ENCODE results near the gene SPOCK3. TPM values are rescaled to one million over a fixed set of nuclear protein-coding genes. Genes with fewer than 3 reads are reported as not detected.

Gene SPOCK3
- total and polyA plus RNA-seq, 2 of the 13 experiments (the other 11 are each of a cell fraction or from before 2014, with no cell fraction given) = not detected

- no peak for TF ChIP-seq KIAA2018 (CRISPR knock-in tag; IDR thresholded peaks at IDR 0.05; ENCODE audit: borderline replicate concordance)
- TF ChIP-seq CBFB (CRISPR knock-in tag; IDR thresholded peaks at IDR 0.05) = no peak
- TF ChIP-seq ZNF296 (CRISPR knock-in tag; conservative IDR thresholded peaks at IDR 0.05) = no peak
- no peak for TF ChIP-seq SAFB2 (CRISPR knock-in tag; IDR thresholded peaks at IDR 0.05; ENCODE audit: borderline replicate concordance, low read depth)
- TF ChIP-seq DMAP1 (CRISPR knock-in tag; IDR thresholded peaks at IDR 0.05) = no peak
- no peak for TF ChIP-seq HNRNPLL (IDR thresholded peaks at IDR 0.05; ENCODE audit: low read depth, low read length, poor library complexity, severe bottlenecking)
- TF ChIP-seq MEIS2 (CRISPR knock-in tag; IDR thresholded peaks at IDR 0.05) = peak; percentile 94
- no peak for TF ChIP-seq ZNF543 (CRISPR knock-in tag; IDR thresholded peaks at IDR 0.05)
- TF ChIP-seq CREB3 (CRISPR knock-in tag; IDR thresholded peaks at IDR 0.05) = no peak
- 0 out of 2 replicates have a peak, but pooled peaks have one; percentile 11 for TF ChIP-seq ZNF816 (CRISPR knock-in tag; IDR thresholded peaks at IDR 0.05; ENCODE audit: borderline replicate concordance)
- TF ChIP-seq MAF1 (CRISPR knock-in tag; IDR thresholded peaks at IDR 0.05; ENCODE audit: borderline replicate concordance) = no peak
- no peak for TF ChIP-seq PRMT3 (CRISPR knock-in tag; IDR thresholded peaks at IDR 0.05; ENCODE audit: borderline replicate concordance, low read depth)
- no peak for TF ChIP-seq IRF1 (CRISPR knock-in tag; IDR thresholded peaks at IDR 0.05; ENCODE audit: low read depth)
- no peak for TF ChIP-seq ZNF124 (CRISPR knock-in tag; IDR thresholded peaks at IDR 0.05)
- no peak for TF ChIP-seq ZNF597 (CRISPR knock-in tag; IDR thresholded peaks at IDR 0.05)
- no peak for TF ChIP-seq XRCC5 (optimal IDR thresholded peaks at IDR 0.05; ENCODE audit: low read length)
- no peak for TF ChIP-seq IKZF4 (CRISPR knock-in tag; IDR thresholded peaks at IDR 0.05; ENCODE audit: borderline replicate concordance, low read depth, not compliant biosample characterization)
Observed at GRCh38 chr4:167176723-167177367, 57.4 kb downstream of the SPOCK3 start (continued).
